Neural progenitor cell (in vitro differentiated cells): ENCODE measurements around the gene RUFY2. TPM values are rescaled to one million over a fixed set of nuclear protein-coding genes. Genes with fewer than 3 reads are reported as not detected.
"Not testable (repeated sequence)": the region's sequence is repeated elsewhere in the genome, so short reads cannot be mapped to it uniquely, and the experiment has no call there.

Experiments
- DNase-seq: peaks from one replicate; pipeline ENCODE4 v3.0.0-alpha.2; 2016; ENCODE audit warnings: low spot score
- H2AFZ ChIP-seq: fragments of 200-600 bp; sonication (generic); replicated peaks from 2 replicates; pipeline ENCODE4 v1.6.1; 2016; ENCODE audit warnings: antibody characterized with exemption
- H3F3A ChIP-seq: fragments of 200-600 bp; sonication (generic); 2 replicates; pipeline ENCODE4 v1.6.1; 2016; ENCODE audit warnings: antibody characterized with exemption, low read depth
- H3K27ac ChIP-seq: fragments of 200-600 bp; sonication (generic); 2 replicates; pipeline ENCODE4 v1.5.1; 2016; ENCODE audit warnings: mild to moderate bottlenecking
- H3K27me3 ChIP-seq: fragments of 200-600 bp; sonication (generic); 2 replicates; pipeline ENCODE4 v1.6.1; 2016; ENCODE audit warnings: mild to moderate bottlenecking, moderate library complexity
- H3K36me3 ChIP-seq: fragments of 200-600 bp; sonication (generic); 2 replicates; pipeline ENCODE4 v1.5.1; 2016
- H3K4me1 ChIP-seq: fragments of 200-600 bp; sonication (generic); 2 replicates; pipeline ENCODE4 v1.6.1; 2016; ENCODE audit warnings: mixed run types
- H3K4me2 ChIP-seq: fragments of 200-600 bp; sonication (generic); 2 replicates; pipeline ENCODE4 v1.6.1; 2016
- H3K4me3 ChIP-seq: fragments of 200-600 bp; sonication (generic); 2 replicates; pipeline ENCODE4 v1.5.1; 2016
- H3K79me2 ChIP-seq: fragments of 200-600 bp; sonication (generic); 2 replicates; pipeline ENCODE4 v1.6.1; 2016; ENCODE audit warnings: low read depth
- H3K9ac ChIP-seq: fragments of 200-600 bp; sonication (generic); 2 replicates; pipeline ENCODE4 v1.6.1; 2016
- H3K9me3 ChIP-seq: fragments of 200-600 bp; sonication (generic); 2 replicates; pipeline ENCODE4 v1.5.1; 2016; ENCODE audit warnings: low read depth
- H4K20me1 ChIP-seq: fragments of 200-600 bp; sonication (generic); 2 replicates; pipeline ENCODE4 v1.6.1; 2016; ENCODE audit warnings: low read depth
- H3K27ac Mint-ChIP-seq: 3 replicates; pipeline ENCODE4 v1.8.0; 2021; ENCODE audit warnings: mixed read lengths
- H3K27me3 Mint-ChIP-seq: 2 replicates; pipeline ENCODE4 v1.8.0; 2022; ENCODE audit warnings: low read depth, mild to moderate bottlenecking, inconsistent platforms, moderate library complexity, mixed read lengths; ENCODE audit not compliant: insufficient read depth
- H3K36me3 Mint-ChIP-seq: 3 replicates; pipeline ENCODE4 v1.8.0; 2021; ENCODE audit warnings: mixed read lengths
- H3K4me1 Mint-ChIP-seq: 3 replicates; pipeline ENCODE4 v1.8.0; 2021; ENCODE audit warnings: mixed read lengths
- H3K4me3 Mint-ChIP-seq: 3 replicates; pipeline ENCODE4 v1.8.0; 2021; ENCODE audit warnings: mild to moderate bottlenecking, moderate library complexity, mixed read lengths
- H3K9me3 Mint-ChIP-seq: 3 replicates; pipeline ENCODE4 v1.8.0; 2020; ENCODE audit warnings: mixed read lengths
- EZH2 ChIP-seq: fragments of 200-600 bp; sonication (generic); IDR thresholded peaks from 2 replicates; pipeline ENCODE4 v1.6.1; 2017; ENCODE audit warnings: antibody characterized with exemption, mild to moderate bottlenecking, moderate library complexity
- EZH2phosphoT487 ChIP-seq: fragments of 200-600 bp; sonication (generic); IDR thresholded peaks from 2 replicates; pipeline ENCODE4 v1.6.1; 2017; ENCODE audit warnings: antibody characterized with exemption
- total RNA-seq: library from RNA; depleted of rRNA; stranded (reverse); fragments of >200 nt; gene quantifications from 2 replicates; pipeline ENCODE4 v1.2.3, GENCODE V29; 2015; ENCODE audit warnings: low replicate concordance
- TF ChIP-seq, protein P1 (sequence below): fragments of 200-600 bp; sonication (generic); IDR thresholded peaks from 2 replicates; pipeline ENCODE4 v1.5.1; 2017; ENCODE audit warnings: antibody characterized with exemption, mild to moderate bottlenecking

Gene RUFY2, protein sequence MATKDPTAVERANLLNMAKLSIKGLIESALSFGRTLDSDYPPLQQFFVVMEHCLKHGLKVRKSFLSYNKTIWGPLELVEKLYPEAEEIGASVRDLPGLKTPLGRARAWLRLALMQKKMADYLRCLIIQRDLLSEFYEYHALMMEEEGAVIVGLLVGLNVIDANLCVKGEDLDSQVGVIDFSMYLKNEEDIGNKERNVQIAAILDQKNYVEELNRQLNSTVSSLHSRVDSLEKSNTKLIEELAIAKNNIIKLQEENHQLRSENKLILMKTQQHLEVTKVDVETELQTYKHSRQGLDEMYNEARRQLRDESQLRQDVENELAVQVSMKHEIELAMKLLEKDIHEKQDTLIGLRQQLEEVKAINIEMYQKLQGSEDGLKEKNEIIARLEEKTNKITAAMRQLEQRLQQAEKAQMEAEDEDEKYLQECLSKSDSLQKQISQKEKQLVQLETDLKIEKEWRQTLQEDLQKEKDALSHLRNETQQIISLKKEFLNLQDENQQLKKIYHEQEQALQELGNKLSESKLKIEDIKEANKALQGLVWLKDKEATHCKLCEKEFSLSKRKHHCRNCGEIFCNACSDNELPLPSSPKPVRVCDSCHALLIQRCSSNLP
- total RNA-seq = 28.4 and 45.2 TPM in 2 replicates

DNA sequence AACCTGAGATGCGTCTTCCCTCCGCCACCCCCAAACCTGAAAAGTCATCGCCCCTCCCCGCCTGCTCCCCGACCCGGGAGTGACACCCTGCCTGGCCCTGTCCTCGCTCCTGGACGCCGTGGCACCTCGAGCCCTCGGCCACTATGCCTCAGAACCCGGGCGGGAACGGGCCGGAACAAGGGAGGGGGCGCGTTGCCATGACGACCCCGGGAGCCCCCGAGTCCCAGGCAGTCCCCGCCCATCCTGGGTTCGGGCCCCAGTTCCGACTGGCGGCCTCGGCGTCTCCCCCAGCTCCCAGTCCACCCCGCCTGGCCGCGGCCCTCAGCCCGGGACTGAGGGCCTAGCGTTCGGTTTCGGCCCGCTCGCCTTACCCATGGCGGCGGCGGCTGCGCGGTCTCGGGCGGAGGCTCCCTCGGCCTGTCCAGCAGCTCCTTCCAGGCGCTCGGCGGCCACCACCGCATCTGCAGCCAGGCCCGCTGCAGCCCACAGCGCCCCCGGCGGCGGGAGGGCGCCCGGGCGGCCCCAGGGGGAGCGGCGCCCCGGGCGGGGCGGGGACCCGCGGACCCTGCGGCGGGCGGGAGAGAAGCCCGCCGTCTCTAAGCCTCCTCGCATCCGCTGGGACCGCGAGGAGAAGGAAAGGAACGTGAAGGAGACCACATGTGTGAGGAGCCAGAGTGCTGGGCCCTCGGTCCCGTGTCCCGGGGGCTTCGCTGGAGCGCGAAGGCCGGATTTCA lies at the start of gene RUFY2:
Gene RUFY2, minus strand, starts transcription at position 463 of the 734 bp plus-strand sequence. Its CDS starts 88 bp downstream, at position 375.
- Histone ChIP-seq H4K20me1 (peaks cover 15% of the 10 kb centered on the region), H2AFZ (peak within 1 kb of the TSS; percentile 95), H3K4me2 (peak within 1 kb of the TSS; percentile 90), H3K27ac (peak within 1 kb of the TSS; percentile 93), H3K36me3 (no peaks in the 10 kb centered on the region), H3K4me1 (peaks cover 14% of the 10 kb centered on the region), H3K27me3 (no peaks in the 10 kb centered on the region), H3K4me3 (peak within 1 kb of the TSS; percentile 91), H3K9me3 (no peaks in the 10 kb centered on the region), H3K9ac (peak within 1 kb of the TSS; percentile 77), H3K79me2 (peaks cover 49% of the 10 kb centered on the region), H3F3A (peaks cover 39% of the 10 kb centered on the region)
- Mint-ChIP-seq H3K27me3 (no peaks in the 10 kb centered on the region), H3K4me3 (peak within 1 kb of the TSS; percentile 93), H3K27ac (peak within 1 kb of the TSS; percentile 92), H3K9me3 (no peaks in the 10 kb centered on the region), H3K36me3 (peaks cover 3% of the 10 kb centered on the region), H3K4me1 (peaks cover 19% of the 10 kb centered on the region)
- TF ChIP-seq, protein P1, sequence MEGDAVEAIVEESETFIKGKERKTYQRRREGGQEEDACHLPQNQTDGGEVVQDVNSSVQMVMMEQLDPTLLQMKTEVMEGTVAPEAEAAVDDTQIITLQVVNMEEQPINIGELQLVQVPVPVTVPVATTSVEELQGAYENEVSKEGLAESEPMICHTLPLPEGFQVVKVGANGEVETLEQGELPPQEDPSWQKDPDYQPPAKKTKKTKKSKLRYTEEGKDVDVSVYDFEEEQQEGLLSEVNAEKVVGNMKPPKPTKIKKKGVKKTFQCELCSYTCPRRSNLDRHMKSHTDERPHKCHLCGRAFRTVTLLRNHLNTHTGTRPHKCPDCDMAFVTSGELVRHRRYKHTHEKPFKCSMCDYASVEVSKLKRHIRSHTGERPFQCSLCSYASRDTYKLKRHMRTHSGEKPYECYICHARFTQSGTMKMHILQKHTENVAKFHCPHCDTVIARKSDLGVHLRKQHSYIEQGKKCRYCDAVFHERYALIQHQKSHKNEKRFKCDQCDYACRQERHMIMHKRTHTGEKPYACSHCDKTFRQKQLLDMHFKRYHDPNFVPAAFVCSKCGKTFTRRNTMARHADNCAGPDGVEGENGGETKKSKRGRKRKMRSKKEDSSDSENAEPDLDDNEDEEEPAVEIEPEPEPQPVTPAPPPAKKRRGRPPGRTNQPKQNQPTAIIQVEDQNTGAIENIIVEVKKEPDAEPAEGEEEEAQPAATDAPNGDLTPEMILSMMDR = peak; percentile 65
- no peak for TF ChIP-seq EZH2phosphoT487
- DNase-seq = peak; percentile 93

DNA sequence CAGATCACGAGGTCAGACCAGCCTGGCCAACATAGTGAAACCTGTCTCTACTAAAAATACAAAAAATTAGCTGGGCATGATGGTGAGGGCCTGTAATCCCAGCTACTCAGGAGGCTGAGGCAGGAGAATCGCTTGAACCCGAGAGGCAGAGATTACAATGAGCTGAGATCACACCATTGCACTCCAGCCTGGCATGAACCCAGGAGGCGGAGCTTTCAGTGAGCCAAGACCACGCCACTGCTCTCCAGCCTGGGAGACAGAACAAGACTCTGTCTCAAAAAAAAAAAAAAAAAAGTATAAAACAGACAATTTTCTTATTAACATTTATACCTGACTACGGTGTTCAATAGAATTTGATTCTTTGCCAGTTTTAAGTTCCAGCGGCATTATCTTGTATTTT lies 42.6 kb upstream of the RUFY2 start:
- not testable (repeated sequence) for H3K9ac ChIP-seq, H3K4me2 ChIP-seq, H3K4me1 Mint-ChIP-seq, H3K27me3 ChIP-seq, H3K9me3 Mint-ChIP-seq, H3K9me3 ChIP-seq, H3K27ac Mint-ChIP-seq, DNase-seq, H3K4me3 ChIP-seq, H3K27me3 Mint-ChIP-seq, H3K4me1 ChIP-seq, H3K79me2 ChIP-seq, H4K20me1 ChIP-seq, H3K4me3 Mint-ChIP-seq, H3K27ac ChIP-seq, H2AFZ ChIP-seq
- H3K36me3 Mint-ChIP-seq = peaks cover 29% of the 10 kb centered on the region
- peaks cover 30% of the 10 kb centered on the region for H3K36me3 ChIP-seq
- H3F3A ChIP-seq = peaks cover 17% of the 10 kb centered on the region

DNA sequence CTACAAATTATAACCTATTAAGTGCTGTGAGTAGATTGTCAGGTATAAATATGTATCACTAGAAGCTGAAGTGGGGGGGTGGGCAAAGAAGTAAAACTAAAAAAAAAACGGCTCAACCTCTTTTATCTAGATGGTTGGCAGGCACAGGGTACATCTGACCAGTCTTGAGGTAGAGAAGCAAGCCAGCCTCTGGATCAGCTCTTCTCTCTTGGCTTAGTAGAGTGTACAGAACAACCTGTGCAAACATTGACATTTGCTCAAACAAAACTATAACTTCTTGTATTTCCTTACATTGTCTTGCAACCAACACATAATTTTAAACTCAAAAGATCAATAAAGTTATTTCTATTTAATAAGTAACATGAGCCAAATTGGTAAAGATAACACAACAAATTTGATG lies 39.1 kb upstream of the RUFY2 start:
- H2AFZ ChIP-seq = no peak overlapping the region
- H3K36me3 ChIP-seq = peaks cover 23% of the 10 kb centered on the region
- no peaks in the 10 kb centered on the region for H3K27me3 ChIP-seq
- DNase-seq = no peak
- no peaks in the 10 kb centered on the region for H3K79me2 ChIP-seq
- H3K9ac ChIP-seq = no peak overlapping the region
- Mint-ChIP-seq H3K9me3 (no peaks in the 10 kb centered on the region), H3K4me3 (no peak overlapping the region), H3K4me1 (no peaks in the 10 kb centered on the region), H3K36me3 (peaks cover 27% of the 10 kb centered on the region), H3K27me3 (peaks cover 2% of the 10 kb centered on the region), H3K27ac (no peak overlapping the region)
- no peaks in the 10 kb centered on the region for H3K4me1 ChIP-seq
- peaks cover 5% of the 10 kb centered on the region for H3F3A ChIP-seq
- H3K4me3 ChIP-seq = no peak overlapping the region
- no peak overlapping the region for H3K4me2 ChIP-seq
- H4K20me1 ChIP-seq = no peaks in the 10 kb centered on the region
- no peak overlapping the region for H3K27ac ChIP-seq
- TF ChIP-seq EZH2 (no peak), EZH2phosphoT487 (no peak)
- TF ChIP-seq, protein P1 = no peak
- H3K9me3 ChIP-seq = no peaks in the 10 kb centered on the region
